Left renal pelvis (tissue), 4 donors: ENCODE results near the gene RASGEF1B. TPM values are rescaled to one million over a fixed set of nuclear protein-coding genes. Genes with fewer than 3 reads are reported as not detected.
A peak's percentile ranks its signal among the peaks of the same experiment; 100 is the strongest.
"Not testable (repeated sequence)": the region's sequence is repeated elsewhere in the genome, so short reads cannot be mapped to it uniquely, and the experiment has no call there.

Experiments
- DNase-seq, 4 donors: peaks; one replicate each; pipeline ENCODE4 v3.0.0-alpha.2; 2013; ENCODE audit warnings: low read depth in 4 of 4, low spot score in 3 of 4
- polyA plus RNA-seq, 4 donors: library from polyadenylated mRNA; unstranded; fragments of 120-200 nt; gene quantifications; one replicate each; pipeline ENCODE4 v1.2.1, GENCODE V29; 2013; ENCODE audit not compliant: insufficient read length in 4 of 4

The RASGEF1B gene
- polyA plus RNA-seq, 4 donors, result 12.1 to 24.4 (median 13.0) TPM

DNA sequence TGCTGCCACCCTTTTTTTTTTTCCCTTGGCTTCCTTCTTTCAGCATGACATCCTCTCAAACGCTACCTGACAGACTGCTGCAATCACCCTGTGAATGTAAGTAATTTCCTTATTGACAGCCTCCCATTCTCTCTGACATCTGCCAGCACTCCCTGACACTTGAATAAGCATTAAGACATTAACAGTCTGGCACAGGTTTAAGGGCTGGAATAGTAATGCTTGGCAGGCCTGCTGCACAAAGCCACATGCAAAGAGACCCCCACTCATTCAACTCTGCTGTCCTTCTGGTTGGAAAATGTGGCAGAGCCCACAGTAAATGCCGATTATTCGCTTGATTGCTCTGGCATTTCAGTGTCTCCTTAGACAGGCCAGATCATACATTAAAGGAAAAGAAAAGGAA lies 28.1 kb upstream of the RASGEF1B start:
- DNase-seq, result peak in 1 of 4 donors; percentile 12

GRCh38 chr4:81498551-81499099 lies 26.9 kb upstream of the RASGEF1B start:
- DNase-seq, result no peak

DNA sequence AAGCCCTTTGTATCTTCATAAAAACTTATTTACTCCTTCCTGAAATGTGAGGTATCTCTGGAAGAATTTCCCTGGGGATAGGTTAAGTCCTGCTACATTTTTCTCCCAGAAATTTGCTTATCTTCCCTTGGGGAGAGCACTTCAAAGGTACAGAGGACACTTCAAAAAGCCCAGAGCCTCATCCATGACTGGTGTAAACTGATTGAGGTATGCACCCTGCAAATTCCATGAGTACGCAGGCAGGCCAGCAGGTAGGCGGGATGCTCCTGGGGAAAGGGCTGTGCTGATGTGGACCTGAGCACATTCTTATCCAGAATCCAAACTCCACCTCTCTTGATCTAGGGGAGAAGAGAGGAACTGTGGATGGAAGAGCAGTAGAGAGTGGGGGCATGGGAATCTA lies 26.3 kb upstream of the RASGEF1B start:
- no peak for DNase-seq

GRCh38 chr4:81495345-81495744 lies 23.6 kb upstream of the RASGEF1B start:
- no peak for DNase-seq

DNA sequence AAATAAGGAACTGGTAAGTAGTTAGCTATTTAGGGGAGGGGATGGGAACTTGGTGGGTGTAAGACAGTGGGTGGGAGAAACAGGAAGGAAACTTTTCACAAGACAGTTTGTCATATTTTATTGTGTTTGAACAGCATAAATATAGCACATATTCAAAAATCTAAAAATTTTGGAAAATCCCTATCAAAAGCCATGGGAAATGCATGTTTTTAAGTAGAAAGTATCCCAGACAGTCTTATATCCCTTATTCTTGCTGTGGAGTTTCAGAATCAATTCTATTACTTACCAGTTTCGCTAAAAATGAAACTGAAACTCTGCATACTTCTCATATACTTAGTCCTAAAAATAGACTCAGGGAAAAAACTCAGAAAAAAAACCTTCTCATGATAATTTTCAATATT lies 22.3 kb upstream of the RASGEF1B start:
- no peak for DNase-seq

GRCh38 chr4:81492606-81493230 lies 21.0 kb upstream of the RASGEF1B start:
- DNase-seq, result no peak

DNA sequence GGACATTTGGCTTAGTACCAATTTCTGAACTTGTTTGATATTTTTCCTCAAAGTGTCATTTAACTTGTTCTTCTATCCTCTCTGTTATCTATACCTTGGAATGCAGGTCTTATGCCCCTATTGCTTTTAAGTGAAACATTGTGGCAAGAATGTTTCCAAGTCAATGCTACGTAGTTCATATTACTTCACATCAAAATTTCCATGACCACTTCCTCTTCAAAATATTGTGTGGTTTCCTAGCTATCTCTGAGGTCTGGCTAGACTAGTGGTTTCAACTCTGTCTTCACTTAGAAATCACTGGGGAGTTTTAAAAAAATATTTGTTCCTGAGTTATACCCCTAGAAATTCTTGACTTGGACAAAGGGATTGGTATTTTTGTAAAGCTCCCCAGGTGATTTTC lies 20.2 kb upstream of the RASGEF1B start:
- no peak for DNase-seq

DNA sequence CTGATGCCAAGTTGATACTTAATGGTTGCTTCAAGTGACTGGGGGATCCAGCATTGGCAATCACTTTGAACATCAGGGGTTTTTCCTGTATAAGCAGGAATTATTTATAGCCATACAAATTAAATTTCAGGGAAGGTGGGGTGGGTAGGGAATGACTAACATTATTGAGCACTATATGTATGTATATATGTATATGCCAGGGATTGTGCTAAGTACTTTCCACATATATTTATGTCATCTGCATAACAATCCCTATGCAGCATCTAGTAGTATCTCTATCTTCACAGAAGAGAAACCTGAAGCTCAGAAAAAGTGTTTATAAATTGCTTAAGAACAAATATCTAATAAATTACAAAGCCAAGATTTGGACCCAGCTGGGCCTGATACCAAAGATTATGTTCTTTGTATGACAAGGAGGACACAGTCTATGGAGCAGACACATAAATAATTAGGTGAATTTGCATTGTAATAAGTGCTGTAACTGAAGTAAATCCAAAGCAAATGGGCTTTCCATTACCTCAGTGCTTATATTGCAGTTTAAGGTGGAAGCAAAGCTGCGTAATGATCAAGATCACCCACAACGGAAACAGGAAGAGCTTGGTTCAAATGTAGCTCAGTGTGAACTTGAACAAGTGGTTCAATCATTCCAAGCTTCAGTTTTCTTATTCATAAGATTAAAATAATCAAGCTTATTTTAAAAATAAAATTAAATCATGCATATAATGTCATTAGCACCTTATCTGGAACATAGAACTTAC lies 18.9 kb upstream of the RASGEF1B start:
- no peak for DNase-seq

GRCh38 chr4:81486502-81486901 lies 14.8 kb upstream of the RASGEF1B start:
- DNase-seq, result no peak

DNA sequence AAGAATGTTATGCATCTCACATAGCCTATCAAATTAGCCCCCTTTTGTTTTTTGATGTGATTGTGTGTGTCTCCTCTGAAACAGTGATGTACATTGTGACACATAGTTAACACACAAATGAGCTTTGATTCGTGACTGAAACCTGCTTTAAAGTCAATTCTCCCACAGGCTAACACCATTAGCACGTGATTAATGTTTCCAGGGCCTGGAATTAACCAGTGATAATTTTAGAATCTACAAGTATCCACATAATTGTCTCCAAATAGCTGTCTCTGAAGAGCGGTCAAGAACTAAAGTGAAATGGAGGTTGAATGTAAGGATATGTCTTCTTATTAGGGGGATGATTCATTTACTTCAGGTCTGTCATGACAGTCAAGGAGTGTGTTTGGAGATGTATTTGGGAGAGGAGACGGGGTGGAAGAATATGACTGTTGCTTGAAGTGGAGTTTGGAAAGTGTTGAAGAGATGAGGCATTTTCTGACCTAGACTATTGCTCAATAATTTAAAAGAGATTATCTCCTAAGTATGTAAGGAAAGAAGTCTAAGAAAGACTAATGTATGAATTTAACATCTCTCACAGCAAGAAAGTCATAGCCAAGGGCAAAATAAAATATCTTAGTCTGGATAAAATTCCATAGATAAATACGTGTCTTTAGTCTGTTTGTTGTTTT lies 13.7 kb upstream of the RASGEF1B start:
- DNase-seq, result no peak

- no peak for DNase-seq
Observed at GRCh38 chr4:81482326-81482725, 10.6 kb upstream of the RASGEF1B start.

- DNase-seq, result no peak
Observed at GRCh38 chr4:81481151-81481550, 9.4 kb upstream of the RASGEF1B start.

DNA sequence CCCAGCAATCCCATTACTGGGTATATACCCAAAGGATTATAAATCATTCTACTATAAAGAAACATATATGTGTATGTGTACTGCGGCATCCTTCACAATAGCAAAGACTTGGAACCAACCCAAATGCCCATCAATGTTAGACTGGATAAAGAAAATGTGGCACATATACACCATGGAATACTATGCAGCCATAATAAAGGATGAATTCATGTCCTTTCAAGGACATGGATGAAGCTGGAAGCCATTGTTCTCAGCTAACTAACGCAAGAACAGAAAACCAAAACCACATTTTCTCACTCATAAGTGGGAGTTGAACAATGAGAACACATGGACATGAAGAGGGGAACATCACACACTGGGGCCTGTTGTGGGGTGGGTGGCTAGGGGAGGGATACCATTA lies 7.9 kb upstream of the RASGEF1B start:
- not testable (repeated sequence) for DNase-seq

- DNase-seq, result not testable (repeated sequence)
Observed at GRCh38 chr4:81473331-81474265, 1.9 kb upstream of the RASGEF1B start.

DNA sequence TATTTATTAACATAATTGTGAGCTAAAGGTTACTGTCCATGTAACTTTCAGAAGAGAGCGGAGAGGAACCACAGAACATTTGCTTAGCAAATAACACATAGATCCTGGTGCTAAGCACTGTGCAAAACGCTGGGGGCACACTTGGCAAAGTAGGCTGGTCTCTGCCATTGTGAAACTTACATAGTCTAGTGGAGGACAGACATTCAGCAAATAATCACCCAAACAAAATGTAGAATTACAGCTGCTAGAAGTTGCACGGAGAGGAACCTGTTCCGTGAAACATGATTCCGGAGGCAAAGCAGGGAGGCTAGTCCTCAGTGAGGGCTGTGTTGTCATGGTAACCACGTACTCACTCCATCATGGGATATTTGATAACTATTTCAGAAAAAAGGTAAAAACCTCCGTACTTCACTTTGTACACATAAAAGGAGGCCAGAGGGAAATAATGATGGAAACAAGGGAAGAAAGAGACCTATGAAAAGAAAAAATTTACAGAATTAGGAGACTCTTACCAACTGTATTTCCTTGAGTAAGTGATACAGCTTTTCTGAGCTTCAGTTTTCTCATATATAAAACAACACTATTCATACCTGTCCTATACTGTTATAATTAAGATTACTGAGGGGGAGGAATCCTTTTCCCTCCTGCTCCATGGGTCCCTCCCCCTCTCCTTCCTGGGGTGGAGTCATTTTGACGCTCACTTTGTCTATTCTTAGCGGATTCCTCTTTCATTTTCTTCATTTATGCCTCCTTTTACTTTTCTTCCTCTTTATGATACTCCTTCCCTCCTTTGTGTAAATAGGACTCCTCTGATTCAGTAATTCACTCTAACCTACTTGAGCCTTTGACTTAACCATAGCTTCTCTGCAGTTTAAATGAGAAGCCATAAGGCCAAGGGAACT lies 825 bp upstream of the RASGEF1B start:
- peak in 1 of 4 donors; percentile 44 for DNase-seq

GRCh38 chr4:81471298-81471587 lies 464 bp downstream of the RASGEF1B start:
- no peak for DNase-seq

GRCh38 chr4:81470456-81471297 lies 1.0 kb downstream of the RASGEF1B start:
- DNase-seq, result peak in 3 of 4 donors; percentile 26 to 47 (median 38)

- DNase-seq, result no peak
Observed at GRCh38 chr4:81469781-81470455, 1.8 kb downstream of the RASGEF1B start.
